Sigmoid colon (tissue), 4 donors: ENCODE results near the gene SNRPD3.

ENCODE experiments used
- CTCF ChIP-seq, 4 experiments: fragments of 450-650 bp in 3 of 4; fragments of 200-600 bp in 1 of 4; IDR thresholded peaks; one replicate each; pipeline ENCODE4 v1.5.1; 2016 to 2019; ENCODE audit warnings: antibody characterized with exemption in 4 of 4, mild to moderate bottlenecking in 3 of 4, moderate library complexity in 2 of 4
- EP300 ChIP-seq, 4 donors: sonication (generic); formaldehyde crosslinking; IDR thresholded peaks; one replicate each; pipeline ENCODE4 v1.6.1; 2017; ENCODE audit warnings: antibody characterized with exemption in 4 of 4
- POLR2A ChIP-seq, 2 donors: fragments of 450-650 bp; IDR thresholded peaks; one replicate each; pipeline ENCODE4 v1.6.1; 2016; ENCODE audit warnings: antibody characterized with exemption in 2 of 2, mild to moderate bottlenecking in 2 of 2, moderate library complexity in 2 of 2
- POLR2AphosphoS5 ChIP-seq, 4 donors: sonication (generic); formaldehyde crosslinking; IDR thresholded peaks; one replicate each; pipeline ENCODE4 v1.6.1; 2017; ENCODE audit warnings: antibody characterized with exemption in 4 of 4

DNA sequence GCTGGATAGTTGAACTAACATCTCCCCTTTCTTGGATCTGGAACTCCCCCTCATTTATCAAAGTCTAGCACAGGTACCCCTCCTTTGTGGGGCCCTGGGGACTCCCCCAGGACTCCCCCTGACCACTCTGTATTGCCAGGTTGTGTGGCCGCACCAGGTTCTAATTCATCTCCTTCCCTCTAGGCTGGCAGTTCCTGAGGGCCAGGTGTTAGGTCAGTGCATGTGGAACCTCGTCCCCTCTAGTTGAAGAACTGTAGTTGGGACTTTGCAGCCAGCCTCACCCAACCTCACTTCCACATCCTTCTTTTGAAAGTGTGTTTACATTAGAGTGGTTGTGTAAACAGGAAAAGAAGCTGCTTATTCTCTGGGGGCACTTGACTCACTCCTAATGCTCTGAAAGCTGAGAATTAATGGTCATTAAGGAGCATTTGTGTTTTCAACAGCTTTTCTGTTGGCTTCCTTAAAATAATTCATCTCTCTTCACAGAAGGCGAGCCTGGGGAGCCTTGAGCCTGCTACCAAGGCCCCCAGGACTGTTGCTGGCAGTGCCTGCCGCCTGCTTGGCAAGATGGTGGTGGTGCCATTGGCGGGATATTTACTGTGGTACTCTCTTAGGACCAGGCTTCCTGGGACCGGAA, 48.9 kb upstream of the SNRPD3 start:
- TF ChIP-seq POLR2A (IDR thresholded peaks at IDR 0.05) = no peak
- TF ChIP-seq POLR2AphosphoS5 (IDR thresholded peaks at IDR 0.05) = no peak
- TF ChIP-seq CTCF (IDR thresholded peaks at IDR 0.05) = no peak
- TF ChIP-seq EP300 (IDR thresholded peaks at IDR 0.05) = no peak
